GM12801 (cell line): ENCODE results near the gene TSHZ3.

Source experiments
- TF ChIP-seq, protein P1 (sequence below): IDR thresholded peaks from one replicate; pipeline ENCODE4 v1.5.1; 2011; ENCODE audit warnings: control low read depth; ENCODE audit not compliant: insufficient read length; ENCODE audit errors: extremely low read depth

TSHZ3 gene

GRCh38 chr19:31349160-31349881 is at the start of gene TSHZ3:
Gene TSHZ3 (minus strand): TSS chr19:31349436. CDS start chr19:31349219, 217 bp downstream.
- TF ChIP-seq, protein P1, sequence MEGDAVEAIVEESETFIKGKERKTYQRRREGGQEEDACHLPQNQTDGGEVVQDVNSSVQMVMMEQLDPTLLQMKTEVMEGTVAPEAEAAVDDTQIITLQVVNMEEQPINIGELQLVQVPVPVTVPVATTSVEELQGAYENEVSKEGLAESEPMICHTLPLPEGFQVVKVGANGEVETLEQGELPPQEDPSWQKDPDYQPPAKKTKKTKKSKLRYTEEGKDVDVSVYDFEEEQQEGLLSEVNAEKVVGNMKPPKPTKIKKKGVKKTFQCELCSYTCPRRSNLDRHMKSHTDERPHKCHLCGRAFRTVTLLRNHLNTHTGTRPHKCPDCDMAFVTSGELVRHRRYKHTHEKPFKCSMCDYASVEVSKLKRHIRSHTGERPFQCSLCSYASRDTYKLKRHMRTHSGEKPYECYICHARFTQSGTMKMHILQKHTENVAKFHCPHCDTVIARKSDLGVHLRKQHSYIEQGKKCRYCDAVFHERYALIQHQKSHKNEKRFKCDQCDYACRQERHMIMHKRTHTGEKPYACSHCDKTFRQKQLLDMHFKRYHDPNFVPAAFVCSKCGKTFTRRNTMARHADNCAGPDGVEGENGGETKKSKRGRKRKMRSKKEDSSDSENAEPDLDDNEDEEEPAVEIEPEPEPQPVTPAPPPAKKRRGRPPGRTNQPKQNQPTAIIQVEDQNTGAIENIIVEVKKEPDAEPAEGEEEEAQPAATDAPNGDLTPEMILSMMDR, result no peak

DNA sequence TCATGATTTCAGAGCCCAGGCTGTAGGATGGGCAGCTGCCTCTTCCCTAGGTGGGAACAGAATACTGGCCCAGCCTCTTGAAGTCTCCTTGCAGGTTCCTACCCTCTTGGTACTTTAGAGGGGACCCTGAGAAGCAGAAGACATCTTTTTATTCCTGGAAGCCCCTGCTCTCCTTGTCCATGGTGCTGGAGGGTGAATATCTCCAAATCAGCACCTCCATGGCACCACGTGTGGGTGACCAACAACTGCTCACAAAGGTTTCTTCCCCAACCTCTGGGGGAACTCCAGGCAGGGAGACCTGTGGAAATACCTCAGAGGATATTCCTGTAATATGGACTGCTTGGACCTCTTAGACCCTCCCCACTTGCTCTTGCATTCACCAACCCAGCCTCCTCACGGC is 48.1 kb upstream of the TSHZ3 start:
- TF ChIP-seq, protein P1, result no peak

DNA sequence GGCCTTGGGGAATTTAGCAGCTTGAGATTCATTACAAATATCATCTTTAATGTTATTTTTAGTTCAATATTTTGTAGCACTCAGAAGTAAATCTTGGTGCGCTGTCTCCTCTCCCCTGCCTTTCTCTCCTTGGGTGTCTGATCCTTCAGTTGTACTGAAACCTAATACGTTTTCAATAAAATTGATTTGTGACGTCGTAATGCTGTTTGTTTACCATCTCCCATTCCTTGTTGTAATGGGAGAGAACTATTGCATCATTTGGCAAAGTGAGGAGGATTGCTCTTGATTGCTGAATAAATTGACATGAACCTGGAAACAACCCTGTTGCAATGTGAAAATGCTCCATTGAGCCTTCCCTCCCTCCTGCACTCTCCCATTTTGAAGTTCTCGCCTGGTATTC is 43.2 kb upstream of the TSHZ3 start:
- TF ChIP-seq, protein P1, result no peak

GRCh38 chr19:31391518-31391917 is 42.3 kb upstream of the TSHZ3 start:
- TF ChIP-seq, protein P1, result no peak

DNA sequence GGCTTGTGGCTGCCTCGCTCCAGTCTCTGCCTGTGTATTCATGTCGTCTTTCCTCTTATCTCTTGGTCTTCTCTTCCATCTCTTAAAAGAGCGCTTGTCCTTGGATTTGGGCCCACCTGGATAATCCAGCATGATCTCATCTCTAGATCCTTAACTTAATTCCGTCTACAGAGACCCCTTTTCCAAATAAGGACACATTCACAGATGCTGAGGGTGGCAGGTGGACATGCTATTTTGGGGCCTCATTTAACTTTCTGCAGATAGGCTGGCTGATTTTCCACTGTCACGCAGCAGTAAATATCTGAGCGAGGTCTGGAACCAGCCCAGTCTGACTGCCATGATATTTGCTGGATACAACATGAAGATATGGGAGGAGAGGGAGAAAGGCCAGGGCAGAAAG is 41.5 kb upstream of the TSHZ3 start:
- TF ChIP-seq, protein P1, result no peak

DNA sequence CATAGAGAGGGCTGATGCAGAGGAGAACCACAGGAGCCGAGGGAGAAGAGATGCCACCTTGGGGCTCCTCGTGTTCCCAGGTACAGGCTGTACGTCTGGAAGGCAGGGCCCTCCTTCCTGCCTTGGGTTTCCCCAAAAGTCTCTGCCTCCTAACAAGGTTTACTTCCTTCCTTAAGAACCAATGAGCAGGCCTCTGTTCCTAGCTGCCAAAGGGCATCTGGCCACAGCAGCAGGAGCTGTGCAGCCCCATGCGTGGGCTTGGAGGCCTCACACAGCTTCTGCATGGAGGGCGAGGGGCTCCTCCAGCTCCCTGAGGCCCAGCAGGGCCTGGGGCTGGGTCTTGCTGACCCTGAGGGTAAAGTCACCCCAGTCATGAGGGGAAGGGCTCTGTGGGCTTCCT is 40.6 kb upstream of the TSHZ3 start:
- TF ChIP-seq, protein P1, result no peak

GRCh38 chr19:31387717-31388301 is 38.6 kb upstream of the TSHZ3 start:
- TF ChIP-seq, protein P1, result no peak
